Left ventricle myocardium inferior (tissue), 1 donor: ENCODE results near the gene EHD4. TPM values are rescaled to one million over a fixed set of nuclear protein-coding genes. Genes with fewer than 3 reads are reported as not detected.

Experiments used
- DNase-seq: peaks from one replicate; pipeline ENCODE4 v3.0.0-alpha.2; 2020
- H3K27ac ChIP-seq: fragments of 200-600 bp; replicated peaks from 2 replicates; pipeline ENCODE4 v1.8.0; 2021
- H3K27me3 ChIP-seq: fragments of 200-600 bp; 2 replicates; pipeline ENCODE4 v1.8.0; 2021; ENCODE audit warnings: low read depth
- H3K36me3 ChIP-seq: fragments of 200-600 bp; 2 replicates; pipeline ENCODE4 v1.8.0; 2021
- H3K4me1 ChIP-seq: fragments of 200-600 bp; 2 replicates; pipeline ENCODE4 v1.8.0; 2021
- H3K4me3 ChIP-seq: fragments of 200-600 bp; 2 replicates; pipeline ENCODE4 v1.8.0; 2021; ENCODE audit warnings: mild to moderate bottlenecking, moderate library complexity
- H3K9me3 ChIP-seq: fragments of 200-600 bp; replicated peaks from 2 replicates; pipeline ENCODE4 v1.8.0; 2021
- CTCF ChIP-seq: fragments of 200-600 bp; IDR thresholded peaks from 2 replicates; pipeline ENCODE4 v1.8.0; 2021; ENCODE audit warnings: antibody characterized with exemption, mild to moderate bottlenecking, borderline replicate concordance
- intact Hi-C: fragments of 100-400 bp; cut with micrococcal nuclease; formaldehyde crosslinking; loops from one replicate; pipeline ENCODE4 v1.11.0; 2022
- microRNA-seq: library from miRNA; unstranded; fragments of <30 nt; microRNA quantifications from one replicate; pipeline ENCODE4 v1.2.0, GENCODE V29; 2020
- total RNA-seq: library from RNA; stranded (reverse); fragmentation: NEBNext Ultra II Directional; extraction: Animal tissue kit (Norgen Biotek cat#: 25700); gene quantifications from one replicate; pipeline ENCODE4 v1.2.1, GENCODE V29; 2021
- donor health status: DM: no; HTN: yes; CAD: no; lungs with severe emphysema.

The EHD4 gene
- total RNA-seq, 1 donor from 2014 or later, result 46.4 TPM

GRCh38 chr15:41848631-41849030, 123.7 kb downstream of the EHD4 start:
- no peaks in the 10 kb centered on the region for H3K4me1 ChIP-seq
- no peak for TF ChIP-seq CTCF
- no peaks in the 10 kb centered on the region for H3K9me3 ChIP-seq
- H3K27ac ChIP-seq, result no peak overlapping the region
- H3K36me3 ChIP-seq, result peaks cover 51% of the 10 kb centered on the region
- peaks cover 8% of the 10 kb centered on the region for H3K27me3 ChIP-seq
- no peak overlapping the region for H3K4me3 ChIP-seq
- no peak for DNase-seq
- intact Hi-C loops, result no loop called here

- Histone ChIP-seq H3K36me3 (peaks cover 57% of the 10 kb centered on the region), H3K4me3 (no peak overlapping the region), H3K27me3 (peaks cover 4% of the 10 kb centered on the region), H3K9me3 (no peaks in the 10 kb centered on the region), H3K27ac (no peak overlapping the region), H3K4me1 (no peaks in the 10 kb centered on the region)
- no peak for TF ChIP-seq CTCF
- DNase-seq, result no peak
- intact Hi-C loops, result no loop called here
Measured at GRCh38 chr15:41847981-41848380, 124.4 kb downstream of the EHD4 start.

GRCh38 chr15:41847206-41847605, 125.2 kb downstream of the EHD4 start:
- Histone ChIP-seq H3K36me3 (peaks cover 58% of the 10 kb centered on the region), H3K27ac (no peak overlapping the region), H3K9me3 (no peaks in the 10 kb centered on the region), H3K27me3 (no peaks in the 10 kb centered on the region), H3K4me1 (no peaks in the 10 kb centered on the region), H3K4me3 (no peak overlapping the region)
- intact Hi-C loops, result no loop called here
- no peak for DNase-seq
- TF ChIP-seq CTCF, result no peak

Small RNAs within 50 kb of the gene (microRNA-seq; reads per million reads assigned to microRNA genes)
- gene MIR4310, result not detected

Other genes with a start within 250 kb of the EHD4 start
- 13.6 TPM for gene MAPKBP1, start 198.1 kb downstream of the EHD4 start, total RNA-seq
- gene JMJD7, start 144.5 kb downstream of the EHD4 start, total RNA-seq, result 12.1 TPM
- 3.8 TPM for gene PLA2G4B, start 133.7 kb downstream of the EHD4 start, total RNA-seq
- gene SPTBN5, start 78.5 kb downstream of the EHD4 start, total RNA-seq, result 2.7 TPM
- not detected for gene PLA2G4E, start 48.5 kb upstream of the EHD4 start, total RNA-seq
- not detected for gene PLA2G4D, start 122.0 kb upstream of the EHD4 start, total RNA-seq
- 2.1 TPM for gene PLA2G4F, start 184.1 kb upstream of the EHD4 start, total RNA-seq
- gene VPS39, start 235.7 kb upstream of the EHD4 start, total RNA-seq, result 49.2 TPM